Neural crest cell (in vitro differentiated cells): ENCODE data around the gene DLX1. TPM values are rescaled to one million over a fixed set of nuclear protein-coding genes. Genes with fewer than 3 reads are reported as not detected.

Experiments
- DNase-seq: peaks from one replicate; pipeline ENCODE4 v3.0.0; 2021; ENCODE audit warnings: low read depth, mixed read lengths, low spot score
- H3K27ac Mint-ChIP-seq: one replicate; pipeline ENCODE4 v1.8.0; 2021; ENCODE audit warnings: mild to moderate bottlenecking, mixed read lengths; ENCODE audit not compliant: unreplicated experiment
- H3K27me3 Mint-ChIP-seq: 2 replicates; pipeline ENCODE4 v1.8.0; 2021; ENCODE audit warnings: low read depth, mild to moderate bottlenecking, mixed read lengths
- H3K36me3 Mint-ChIP-seq: 2 replicates; pipeline ENCODE4 v1.8.0; 2021; ENCODE audit warnings: low read depth, mild to moderate bottlenecking, mixed read lengths
- H3K4me1 Mint-ChIP-seq: 2 replicates; pipeline ENCODE4 v1.8.0; 2021; ENCODE audit warnings: mixed read lengths
- H3K4me3 Mint-ChIP-seq: one replicate; pipeline ENCODE4 v1.8.0; 2021; ENCODE audit warnings: mild to moderate bottlenecking, mixed read lengths
- H3K9me3 Mint-ChIP-seq: 2 replicates; pipeline ENCODE4 v1.8.0; 2021; ENCODE audit warnings: mixed read lengths
- total RNA-seq: library from RNA; stranded (reverse); gene quantifications from 2 replicates; pipeline ENCODE4 v1.2.1, GENCODE V29; 2021
- TF ChIP-seq, protein P1 (sequence below): fragments of 200-600 bp; sonication (generic); conservative IDR thresholded peaks from 2 replicates; pipeline ENCODE4 v1.5.0; 2021; ENCODE audit warnings: antibody characterized with exemption, mild to moderate bottlenecking

Gene DLX1
- total RNA-seq, 1 donor from 2014 or later, result 48.9 TPM

DNA sequence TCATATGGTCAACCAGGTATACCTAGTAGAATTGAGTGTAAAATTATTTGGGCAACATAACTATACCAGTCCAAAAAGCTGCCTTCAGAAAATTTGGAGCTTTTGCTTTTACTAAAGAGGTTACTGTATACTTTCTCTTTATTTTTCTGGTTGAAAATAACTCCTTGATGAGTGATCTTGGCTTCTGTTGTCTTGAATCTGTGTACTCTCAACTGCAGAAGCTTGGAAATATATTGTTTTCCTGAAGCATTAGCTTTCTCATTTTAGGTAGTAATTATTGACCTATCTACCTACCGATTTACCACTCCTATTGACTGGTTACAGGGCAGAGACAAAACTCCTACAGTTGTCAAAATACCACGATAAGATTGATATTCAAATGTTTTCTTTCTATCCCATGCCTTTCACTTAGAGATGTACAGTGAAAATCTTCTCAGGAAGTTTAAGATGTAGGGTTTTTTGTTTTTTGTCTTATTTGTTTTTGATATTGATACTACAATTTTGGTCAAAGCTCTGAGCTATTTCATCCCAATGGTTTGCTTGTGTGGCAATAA, 35.7 kb upstream of the DLX1 start:
- Mint-ChIP-seq H3K36me3 (no peaks in the 10 kb centered on the region), H3K27me3 (no peaks in the 10 kb centered on the region), H3K4me1 (peaks cover 57% of the 10 kb centered on the region), H3K27ac (no peak overlapping the region), H3K9me3 (no peaks in the 10 kb centered on the region), H3K4me3 (no peak overlapping the region)
- TF ChIP-seq, protein P1, sequence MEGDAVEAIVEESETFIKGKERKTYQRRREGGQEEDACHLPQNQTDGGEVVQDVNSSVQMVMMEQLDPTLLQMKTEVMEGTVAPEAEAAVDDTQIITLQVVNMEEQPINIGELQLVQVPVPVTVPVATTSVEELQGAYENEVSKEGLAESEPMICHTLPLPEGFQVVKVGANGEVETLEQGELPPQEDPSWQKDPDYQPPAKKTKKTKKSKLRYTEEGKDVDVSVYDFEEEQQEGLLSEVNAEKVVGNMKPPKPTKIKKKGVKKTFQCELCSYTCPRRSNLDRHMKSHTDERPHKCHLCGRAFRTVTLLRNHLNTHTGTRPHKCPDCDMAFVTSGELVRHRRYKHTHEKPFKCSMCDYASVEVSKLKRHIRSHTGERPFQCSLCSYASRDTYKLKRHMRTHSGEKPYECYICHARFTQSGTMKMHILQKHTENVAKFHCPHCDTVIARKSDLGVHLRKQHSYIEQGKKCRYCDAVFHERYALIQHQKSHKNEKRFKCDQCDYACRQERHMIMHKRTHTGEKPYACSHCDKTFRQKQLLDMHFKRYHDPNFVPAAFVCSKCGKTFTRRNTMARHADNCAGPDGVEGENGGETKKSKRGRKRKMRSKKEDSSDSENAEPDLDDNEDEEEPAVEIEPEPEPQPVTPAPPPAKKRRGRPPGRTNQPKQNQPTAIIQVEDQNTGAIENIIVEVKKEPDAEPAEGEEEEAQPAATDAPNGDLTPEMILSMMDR, result no peak
- DNase-seq, result no peak

DNA sequence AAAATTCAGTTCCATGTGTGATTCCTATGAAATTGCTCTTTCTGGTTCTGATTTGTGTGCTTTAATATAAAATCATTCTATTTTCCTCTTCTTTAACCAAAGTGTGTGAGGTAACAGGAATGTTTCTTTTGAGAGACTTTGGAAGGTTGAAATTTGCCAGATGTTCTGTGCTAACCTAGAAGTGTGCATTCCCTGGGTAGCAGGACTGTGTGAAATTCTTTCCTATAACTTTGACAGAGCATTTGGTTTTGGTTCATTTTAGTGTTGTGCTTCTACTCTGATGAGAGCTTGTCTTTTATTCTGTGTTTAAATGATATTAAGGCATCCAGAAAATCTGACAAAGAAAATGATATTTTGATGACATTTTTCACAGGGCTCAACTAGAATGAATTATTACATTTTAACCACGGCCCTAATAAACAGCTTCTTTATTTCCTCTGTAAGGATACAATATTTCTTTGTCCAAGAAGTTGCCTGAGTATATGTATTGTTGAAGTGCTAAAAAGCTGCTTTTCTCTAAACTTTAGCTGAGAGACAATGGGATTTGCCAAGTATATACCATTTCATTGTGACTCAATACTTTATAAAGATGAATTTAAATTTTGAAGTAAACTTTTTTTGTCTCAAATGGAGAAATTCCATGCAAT, 34.7 kb upstream of the DLX1 start:
- Mint-ChIP-seq H3K4me1 (peaks cover 61% of the 10 kb centered on the region), H3K36me3 (no peaks in the 10 kb centered on the region), H3K4me3 (peak overlapping the region; percentile 32), H3K27me3 (no peaks in the 10 kb centered on the region), H3K9me3 (no peaks in the 10 kb centered on the region), H3K27ac (no peak overlapping the region)
- TF ChIP-seq, protein P1, result no peak
- DNase-seq, result no peak

DNA sequence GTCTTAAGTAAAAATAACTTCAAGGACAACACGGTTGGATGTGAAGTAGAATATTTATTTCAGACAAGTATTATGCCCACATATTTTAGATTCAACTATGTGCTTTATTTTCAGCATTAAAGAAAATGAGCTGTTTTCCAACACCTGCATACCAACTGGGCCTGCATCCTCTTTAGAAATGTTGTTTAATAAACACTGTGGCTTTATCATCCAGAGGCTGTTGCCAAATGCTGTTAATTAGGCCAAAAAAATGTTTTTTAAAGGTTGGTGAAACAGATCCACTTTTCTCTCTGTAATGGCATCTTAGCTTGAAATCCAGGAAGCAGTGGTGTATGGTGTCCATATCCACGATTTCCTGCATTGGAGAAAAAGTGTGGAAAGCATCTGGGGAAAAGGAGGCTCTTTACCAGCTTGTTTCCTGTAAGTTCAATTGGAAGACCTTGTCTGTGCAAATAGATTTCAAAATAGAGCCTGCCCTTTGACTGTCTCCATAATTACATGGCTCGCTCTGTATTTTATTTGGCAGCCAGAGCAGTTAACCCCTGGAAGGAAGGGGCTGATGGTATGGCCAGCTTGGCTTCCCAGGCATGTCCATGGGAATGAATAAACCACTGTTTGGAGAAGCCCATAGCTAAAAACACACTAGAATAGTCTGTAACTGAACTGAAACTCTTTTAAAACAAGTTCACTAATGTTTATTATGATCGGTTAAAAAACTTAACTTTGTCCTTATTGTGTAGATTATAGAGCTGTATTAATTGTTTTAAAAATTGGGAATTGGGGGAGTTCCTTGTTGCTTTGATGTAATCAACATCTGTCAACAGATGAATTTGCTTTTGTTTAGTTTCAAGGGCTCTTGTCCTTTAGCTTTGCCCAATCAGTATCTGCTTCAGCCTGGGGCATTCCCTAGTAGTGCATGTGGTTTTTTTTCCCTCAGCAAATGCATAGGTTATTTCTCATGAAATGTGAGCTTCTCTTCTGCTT, 33.0 kb upstream of the DLX1 start:
- H3K36me3 Mint-ChIP-seq, result no peaks in the 10 kb centered on the region
- peak overlapping the region; percentile 80 for H3K27ac Mint-ChIP-seq
- peaks cover 55% of the 10 kb centered on the region for H3K4me1 Mint-ChIP-seq
- no peak for DNase-seq
- peak overlapping the region; percentile 28 for H3K4me3 Mint-ChIP-seq
- no peaks in the 10 kb centered on the region for H3K9me3 Mint-ChIP-seq
- TF ChIP-seq, protein P1, result no peak
- no peaks in the 10 kb centered on the region for H3K27me3 Mint-ChIP-seq

DNA sequence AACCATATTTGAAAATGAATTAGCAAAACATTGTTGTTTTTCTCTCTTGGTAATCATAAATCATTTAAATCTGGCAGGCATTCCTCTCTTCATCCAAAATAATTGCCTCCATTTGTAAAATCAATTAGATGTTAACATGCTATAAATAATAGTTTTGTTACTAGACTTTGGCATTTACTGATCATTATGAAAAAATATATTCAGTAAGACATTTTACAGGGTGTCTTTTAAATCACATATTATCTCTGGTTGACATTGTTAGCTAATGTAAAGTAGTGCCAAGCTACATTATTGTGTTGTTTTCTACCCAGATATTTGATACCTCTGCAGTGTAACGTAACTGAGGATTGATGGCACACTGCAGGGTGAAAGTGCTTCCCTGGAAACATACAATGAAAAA, 31.8 kb upstream of the DLX1 start:
- Mint-ChIP-seq H3K4me3 (no peak overlapping the region), H3K9me3 (no peaks in the 10 kb centered on the region), H3K36me3 (no peaks in the 10 kb centered on the region), H3K27ac (no peak overlapping the region), H3K27me3 (no peaks in the 10 kb centered on the region), H3K4me1 (peaks cover 48% of the 10 kb centered on the region)
- DNase-seq, result no peak
- TF ChIP-seq, protein P1, result no peak

DNA sequence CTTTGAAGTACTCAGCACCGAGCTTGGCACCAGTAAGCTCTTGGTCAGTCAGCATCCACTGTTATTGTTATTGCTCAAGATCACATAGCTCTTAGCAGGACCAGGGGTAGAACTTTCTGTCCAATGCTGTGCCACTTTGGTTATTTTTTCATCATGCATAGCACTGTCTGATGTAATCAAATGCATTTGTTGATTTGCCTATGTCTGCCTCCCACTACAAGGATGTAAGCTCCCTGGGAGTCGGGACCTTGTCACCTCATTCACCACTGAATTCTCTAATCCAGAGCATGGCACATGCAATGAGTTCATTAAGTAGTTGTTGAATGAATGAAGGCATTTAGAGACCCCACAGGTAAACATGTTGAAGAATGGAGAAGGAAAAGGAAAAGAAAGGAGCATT, 29.0 kb upstream of the DLX1 start:
- no peak for DNase-seq
- peaks cover 42% of the 10 kb centered on the region for H3K4me1 Mint-ChIP-seq

More for the DNA sequence above, 29.0 kb upstream of the DLX1 start:
- no peak overlapping the region for H3K27ac Mint-ChIP-seq
- H3K36me3 Mint-ChIP-seq, result no peaks in the 10 kb centered on the region
- H3K27me3 Mint-ChIP-seq, result no peaks in the 10 kb centered on the region
- TF ChIP-seq, protein P1, result no peak
- no peaks in the 10 kb centered on the region for H3K9me3 Mint-ChIP-seq
- H3K4me3 Mint-ChIP-seq, result no peak overlapping the region
